ENCODE results near the gene CPSF7. TPM values are rescaled to one million over a fixed set of nuclear protein-coding genes. Genes with fewer than 3 reads are reported as not detected.
A peak's percentile ranks its signal among the peaks of the same experiment; 100 is the strongest.

The CPSF7 gene
- total and polyA plus RNA-seq, 10 of the 15 experiments (the other 5 are each of a cell fraction or from before 2014, with no cell fraction given): 14.9 to 93.1 (median 60.9) TPM

GRCh38 chr11:61357233-61357893 lies 72.4 kb downstream of the CPSF7 start (continued):
- TF ChIP-seq USF1 (IDR thresholded peaks at IDR 0.05; ENCODE audit: borderline replicate concordance, extremely low read length, insufficient read depth, low read depth, low read length) (no peak), ZNF622 (IDR thresholded peaks at IDR 0.05) (no peak), NR2C2 (IDR thresholded peaks at IDR 0.05; ENCODE audit: borderline replicate concordance, control insufficient read depth, insufficient read length, low read depth) (no peak), SMC3 (IDR thresholded peaks at IDR 0.05; ENCODE audit: borderline replicate concordance, low read length) (no peak), CHD2 (IDR thresholded peaks at IDR 0.05; ENCODE audit: borderline replicate concordance, low read depth, low read length) (no peak), GABPA (IDR thresholded peaks at IDR 0.05; ENCODE audit: low read depth) (no peak), CBX3 (IDR thresholded peaks at IDR 0.05; ENCODE audit: borderline replicate concordance, low read depth) (no peak), FOS (IDR thresholded peaks at IDR 0.05; ENCODE audit: borderline replicate concordance, extremely low read depth, insufficient read length) (no peak), SMAD5 (IDR thresholded peaks at IDR 0.05; ENCODE audit: low read depth) (no peak), ATF2 (IDR thresholded peaks at IDR 0.05; ENCODE audit: low read length) (no peak; the same call in 1 of the 2 replicates), ZNF592 (IDR thresholded peaks at IDR 0.05) (no peak), ATF7 (IDR thresholded peaks at IDR 0.05; ENCODE audit: low read depth) (peak; percentile 38; the same call in 1 of the 2 replicates), ZNF217 (IDR thresholded peaks at IDR 0.05) (no peak; the same call in 1 of the 2 replicates), FOXK2 (IDR thresholded peaks at IDR 0.05) (no peak), SREBF1 (IDR thresholded peaks at IDR 0.05; ENCODE audit: low read length) (no peak), RFX5 (IDR thresholded peaks at IDR 0.05; ENCODE audit: low read depth, low read length) (no peak), IKZF1 (conservative IDR thresholded peaks at IDR 0.05) (peak; percentile 97), BRCA1 (IDR thresholded peaks at IDR 0.05; ENCODE audit: low read depth, low read length) (no peak), KDM1A (IDR thresholded peaks at IDR 0.05; ENCODE audit: borderline replicate concordance) (no peak), ZNF274 (IDR thresholded peaks at IDR 0.05; ENCODE audit: insufficient read depth, insufficient read length) (no peak), ZBTB33 (IDR thresholded peaks at IDR 0.05) (no peak), MXI1 (IDR thresholded peaks at IDR 0.05; ENCODE audit: low read depth, low read length) (0 out of 2 replicates have a peak, but pooled peaks have one; percentile 15), HCFC1 (IDR thresholded peaks at IDR 0.05; ENCODE audit: low read length) (no peak), RUNX3 (IDR thresholded peaks at IDR 0.05; ENCODE audit: low read length) (peak; percentile 88)
